Islet of Langerhans (tissue), 1 donor: Measurements from ENCODE around the gene SLC35F5.
"Not testable (repeated sequence)": the region's sequence is repeated elsewhere in the genome, so short reads cannot be mapped to it uniquely, and the experiment has no call there.

Source experiments
- FAIRE-seq: peaks from one replicate; lab custom pipeline; 2011; peaks lifted over from hg19 to GRCh38; lab: Jason Lieb, UNC

Gene SLC35F5

DNA sequence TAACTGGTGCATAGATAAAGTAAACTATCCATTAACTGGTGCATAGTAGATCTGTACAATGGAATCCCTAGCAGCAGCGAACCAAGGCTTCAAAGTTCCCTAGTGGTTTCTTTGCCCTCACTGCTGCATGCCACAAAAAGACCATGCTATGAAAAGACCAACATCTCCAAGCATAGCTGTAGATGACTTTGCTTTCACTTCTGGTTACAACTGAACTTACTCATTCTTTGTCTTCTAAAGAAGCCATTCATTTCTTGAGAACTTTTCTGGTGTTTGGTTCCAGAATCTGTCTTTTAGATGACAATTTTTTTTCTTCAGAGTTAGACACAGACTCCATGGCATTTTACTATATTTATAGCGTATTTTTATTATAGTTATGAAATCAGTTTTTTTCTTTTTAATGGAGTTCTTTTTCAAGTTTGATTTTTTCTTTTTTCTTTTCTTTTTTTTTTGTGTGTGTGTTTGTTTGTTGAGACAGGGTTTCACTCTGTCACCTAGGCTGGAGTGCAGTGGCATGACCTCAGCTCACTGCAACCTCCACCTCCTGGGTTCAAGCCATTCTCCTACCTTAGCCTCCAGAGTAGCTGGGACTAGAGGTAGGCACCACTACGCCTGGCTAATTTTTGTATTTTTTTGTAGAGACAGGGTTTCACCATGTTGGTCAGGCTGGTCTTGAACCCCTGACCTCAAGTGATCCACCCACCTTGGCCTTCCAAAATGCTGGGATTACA is 63.6 kb downstream of the SLC35F5 start:
- peak; percentile 49 for FAIRE-seq

DNA sequence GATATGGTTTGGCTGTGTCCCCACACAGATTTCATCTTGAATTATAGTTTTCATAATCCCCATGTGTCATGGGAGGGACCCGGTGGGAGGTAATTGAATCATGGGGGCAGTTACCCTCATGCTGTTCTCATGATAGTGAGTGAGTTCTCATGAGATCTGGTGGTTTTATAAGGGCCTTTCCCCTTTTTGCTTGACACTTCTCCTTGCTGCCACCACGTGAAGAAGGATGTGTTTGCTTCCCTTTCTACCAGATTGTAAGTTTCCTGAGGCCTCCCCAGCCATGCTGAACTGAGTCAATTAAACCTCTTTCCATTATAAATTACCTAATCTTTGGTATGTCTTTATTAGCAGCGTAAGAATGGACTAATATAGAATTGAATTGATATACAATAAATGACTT is 65.6 kb downstream of the SLC35F5 start:
- FAIRE-seq = not testable (repeated sequence)

DNA sequence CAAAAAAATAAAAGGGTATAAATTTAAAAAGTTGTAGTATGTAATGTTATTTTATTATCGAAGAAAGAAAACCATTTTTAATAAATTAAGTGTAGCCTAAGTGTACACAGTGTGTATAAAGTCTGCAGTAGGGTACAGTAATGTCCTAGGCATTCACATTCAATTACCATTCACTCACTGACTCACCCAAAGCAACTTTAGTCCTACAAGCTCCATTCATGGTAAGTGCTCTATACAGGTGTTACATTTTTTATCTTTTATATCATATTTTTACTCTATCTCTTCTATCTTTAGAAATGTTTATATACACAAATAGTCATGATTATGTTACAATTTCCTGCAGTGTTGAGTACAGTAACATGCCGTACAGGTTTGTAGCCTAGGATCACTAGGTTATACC is 69.9 kb downstream of the SLC35F5 start:
- FAIRE-seq = no peak

DNA sequence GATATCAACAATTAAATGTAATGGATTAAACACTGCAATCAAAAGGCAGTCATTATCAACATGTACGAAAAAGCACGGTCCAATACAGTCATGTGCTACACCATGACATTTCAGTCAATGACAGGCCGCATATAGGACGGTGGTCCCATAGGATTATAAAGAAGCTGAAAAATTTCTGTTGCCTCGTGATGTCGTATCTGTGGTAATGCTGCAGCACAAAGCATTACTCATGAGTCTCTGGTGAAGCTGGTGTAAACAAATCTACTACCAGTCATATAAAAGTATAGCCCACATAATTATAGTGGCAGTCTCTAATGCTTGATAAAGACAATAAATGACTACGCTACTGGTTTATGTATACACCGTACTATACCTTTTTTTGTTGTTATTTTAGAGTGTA is 71.0 kb downstream of the SLC35F5 start:
- no peak for FAIRE-seq

DNA sequence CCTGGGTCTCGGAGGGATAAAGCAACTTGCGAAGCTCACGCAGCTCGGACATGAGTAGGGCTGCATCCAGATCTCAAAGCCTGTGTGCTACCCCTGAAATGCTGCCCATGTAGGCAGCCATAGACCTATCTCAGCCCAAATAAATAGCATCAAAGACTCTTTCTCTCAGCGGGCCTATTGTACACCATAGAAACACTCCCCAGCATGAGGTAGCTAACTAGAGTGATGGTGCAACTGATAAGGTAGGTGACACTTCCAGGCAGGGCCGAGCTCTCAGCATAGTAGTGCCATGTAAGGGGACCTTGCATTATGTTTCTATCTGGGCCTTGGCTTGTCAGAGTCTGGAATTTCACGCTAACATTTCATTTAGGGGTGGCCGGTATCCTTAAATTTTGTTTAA is 77.0 kb downstream of the SLC35F5 start:
- no peak for FAIRE-seq

DNA sequence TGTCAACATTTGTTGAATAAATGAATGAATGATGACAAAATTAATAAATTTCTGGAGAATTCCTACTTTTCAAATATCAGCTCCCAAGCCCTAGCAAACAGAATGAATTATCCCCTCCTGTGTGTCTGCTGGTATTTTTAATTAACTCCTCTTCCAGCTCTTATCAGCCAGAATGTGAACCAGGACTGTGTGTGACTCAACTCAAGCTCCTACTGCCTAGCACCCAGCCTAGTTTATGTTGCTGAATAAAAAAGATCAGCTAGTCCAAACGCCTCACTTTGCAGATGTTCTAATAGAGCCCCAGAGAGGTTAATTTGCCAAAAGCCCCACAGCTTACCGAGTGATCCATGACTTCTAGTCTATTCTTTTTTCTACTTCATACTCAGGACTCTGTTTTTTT is 79.1 kb downstream of the SLC35F5 start:
- FAIRE-seq = no peak

DNA sequence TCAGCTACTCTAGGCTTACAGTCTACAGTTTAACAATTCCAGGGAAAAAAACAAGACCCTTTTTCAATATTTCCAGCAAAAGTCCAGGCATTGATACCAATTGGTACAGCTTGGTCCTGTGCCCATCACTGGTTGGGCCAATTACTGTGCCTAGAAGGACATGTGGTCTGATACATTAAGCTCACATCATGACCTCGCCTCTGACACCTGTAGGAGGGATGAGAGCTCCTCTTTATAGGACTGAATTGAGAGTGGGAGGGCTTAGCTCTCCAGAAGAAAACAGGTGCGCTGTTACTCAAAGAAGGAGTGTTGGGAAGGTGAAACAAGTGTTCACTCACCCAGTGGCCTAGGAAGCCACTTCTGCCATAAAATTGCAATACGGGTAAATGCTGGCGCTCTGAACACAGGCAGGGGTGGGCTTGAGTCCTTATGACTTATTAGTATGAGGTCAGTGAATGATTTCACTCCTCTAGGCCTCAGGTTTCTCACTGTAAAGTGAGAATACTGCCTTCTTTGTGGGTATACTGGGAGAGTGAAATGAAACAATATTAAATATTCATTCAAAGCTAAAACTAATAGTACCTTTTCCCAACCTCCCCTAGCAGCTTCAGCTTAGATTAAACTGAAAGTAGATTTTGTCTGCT is 79.7 kb downstream of the SLC35F5 start:
- FAIRE-seq = no peak

DNA sequence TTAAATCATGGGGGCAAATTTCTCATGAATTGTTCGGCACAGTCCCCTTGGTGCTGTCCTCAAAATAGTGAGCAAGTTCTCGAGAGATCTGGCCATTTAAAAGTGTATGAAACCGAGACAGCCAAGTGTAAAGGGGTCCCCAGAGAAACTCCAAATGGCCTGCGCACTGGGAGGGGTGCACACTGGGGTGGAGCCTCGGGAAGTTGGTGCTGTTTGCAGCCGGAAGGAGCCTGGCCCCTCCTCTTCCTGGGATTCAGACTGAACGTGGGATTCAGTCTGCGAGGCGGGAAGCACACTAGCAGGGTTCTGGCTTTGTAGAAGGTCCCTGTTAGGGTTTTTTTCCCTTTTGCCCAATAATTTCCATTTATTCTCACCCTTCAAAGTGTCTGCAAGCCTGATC is 80.6 kb downstream of the SLC35F5 start:
- FAIRE-seq = no peak

DNA sequence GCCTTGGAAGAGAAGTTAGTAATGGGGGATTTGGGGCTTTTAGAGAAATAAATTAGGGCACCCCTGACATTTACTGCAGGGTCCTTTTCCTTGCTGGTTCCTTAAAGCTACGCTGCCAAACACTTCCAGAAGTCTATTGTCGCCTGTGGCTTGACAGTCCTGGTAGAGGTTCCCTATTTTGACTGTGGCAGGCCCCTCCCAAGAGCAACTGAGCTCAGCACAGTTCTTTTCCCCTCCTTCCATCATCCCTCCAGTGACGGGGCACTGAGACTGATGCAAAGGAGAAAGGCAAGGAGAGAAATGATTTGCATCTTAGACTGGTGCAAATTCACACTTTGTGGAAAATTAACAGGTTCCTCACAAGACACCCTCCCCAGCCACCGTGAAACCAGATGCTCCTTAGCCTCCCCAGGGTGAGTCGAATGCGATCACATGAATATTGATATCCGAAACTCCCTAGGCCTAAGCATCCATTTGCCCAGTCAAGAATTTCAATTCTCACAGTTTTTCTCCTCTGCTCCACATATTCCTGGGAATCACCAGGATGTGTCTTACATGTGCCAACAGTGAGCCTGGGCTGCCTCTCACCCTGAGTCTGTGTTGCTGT is 84.0 kb downstream of the SLC35F5 start:
- no peak for FAIRE-seq

DNA sequence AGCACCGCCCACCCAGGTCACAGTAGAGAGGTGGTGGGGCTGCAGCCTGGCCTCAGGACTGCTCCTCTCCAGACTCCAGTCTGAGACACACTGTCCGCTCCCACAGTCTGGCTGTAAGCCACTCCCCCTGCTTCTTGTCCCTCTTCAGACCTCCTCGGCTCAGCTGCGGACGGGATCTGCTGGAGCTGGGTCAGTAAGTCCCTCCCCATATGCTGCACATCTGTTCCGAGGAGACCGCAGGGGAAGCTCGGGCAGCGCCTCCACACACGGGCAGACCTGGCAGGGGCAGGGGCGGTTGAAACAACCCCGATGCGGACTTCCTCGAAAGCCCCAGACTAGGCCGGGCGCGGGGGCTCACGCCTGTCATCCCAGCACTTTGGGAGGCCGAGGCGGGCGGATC is 87.4 kb downstream of the SLC35F5 start:
- FAIRE-seq = not testable (repeated sequence)

DNA sequence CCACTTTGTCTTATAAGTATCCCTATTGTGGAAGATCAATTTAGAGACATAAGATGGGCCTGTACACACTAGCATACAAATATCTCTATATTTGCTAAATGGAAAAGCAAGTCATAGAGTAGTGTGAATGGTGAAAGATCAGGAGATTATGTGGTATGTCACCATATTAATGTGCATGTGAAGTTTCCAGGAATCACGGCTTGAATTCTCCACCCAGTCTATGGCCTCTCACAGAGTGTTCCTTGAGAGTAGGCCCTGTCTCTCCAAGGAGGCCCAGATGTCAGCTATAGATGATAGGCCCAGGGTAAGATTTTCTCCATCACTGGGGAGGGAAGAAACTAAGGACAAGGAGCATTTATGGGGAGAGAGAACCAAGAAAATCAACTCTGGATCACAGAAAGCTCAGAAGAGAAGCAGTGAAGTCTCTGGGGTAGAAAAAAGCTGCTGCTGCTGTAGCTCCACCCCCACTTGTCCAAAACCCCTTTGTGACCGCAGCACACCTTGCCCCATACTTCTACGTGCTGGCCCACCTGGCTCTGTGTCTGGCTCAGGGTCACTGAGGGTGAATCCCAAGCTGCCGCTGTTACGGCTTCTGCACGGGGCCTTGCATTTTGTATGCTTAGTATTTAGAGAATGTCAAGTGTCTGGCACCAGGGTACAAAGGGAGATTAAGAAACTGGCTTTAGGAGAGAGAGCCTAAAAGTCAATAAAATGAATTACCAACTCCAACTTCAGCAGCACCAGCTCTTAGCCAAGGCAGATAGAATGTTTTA is 91.5 kb downstream of the SLC35F5 start:
- FAIRE-seq = not testable (repeated sequence)

DNA sequence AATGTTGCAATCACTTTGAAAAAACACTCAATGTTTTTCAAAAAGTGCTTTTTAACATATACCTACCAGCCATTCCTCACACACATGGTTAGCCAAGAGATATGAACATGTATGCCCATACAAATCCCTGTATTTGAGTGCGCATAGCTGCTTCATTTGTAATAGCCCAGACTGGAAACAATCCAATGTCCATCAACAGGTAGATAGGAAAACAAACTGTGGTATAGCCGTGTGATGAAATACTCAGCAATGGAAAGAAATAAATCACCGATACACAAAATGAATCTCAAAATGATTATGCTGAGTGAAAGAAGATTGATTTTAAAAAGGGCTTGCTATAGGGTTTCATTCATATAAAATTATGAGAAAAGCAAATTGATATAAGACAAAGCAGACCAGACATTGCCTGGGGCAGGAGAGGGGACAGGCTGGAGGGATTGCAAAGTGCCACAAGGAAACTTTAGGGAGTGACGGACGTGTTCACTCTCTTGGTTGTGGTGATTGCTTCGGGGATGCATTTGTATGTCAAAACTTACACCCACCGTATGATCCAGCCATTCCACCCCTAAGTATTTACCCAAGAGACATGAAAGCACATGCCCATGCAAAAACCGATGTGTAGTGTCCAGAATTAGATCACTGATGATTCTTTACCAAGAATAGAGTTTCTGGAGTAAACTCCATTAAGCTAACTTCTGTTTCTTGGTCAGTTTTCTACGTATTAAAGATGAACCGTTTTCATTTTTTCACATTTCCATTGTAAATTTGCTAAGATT is 93.0 kb downstream of the SLC35F5 start:
- not testable (repeated sequence) for FAIRE-seq
